NB4 (cell line): ENCODE data around the gene IQGAP1.

Experiments
- CTCF ChIP-seq: IDR thresholded peaks from one replicate; pipeline ENCODE4 v1.5.1; 2012; ENCODE audit warnings: low read depth, low read length
- MAX ChIP-seq: IDR thresholded peaks from 2 replicates; pipeline ENCODE4 v1.6.1; 2011; ENCODE audit warnings: low read depth, low read length
- POLR2A ChIP-seq: IDR thresholded peaks from 2 replicates; pipeline ENCODE4 v1.6.1; 2011; ENCODE audit warnings: mild to moderate bottlenecking; ENCODE audit not compliant: insufficient read length; ENCODE audit errors: extremely low read depth

- TF ChIP-seq CTCF (no peak), MAX (no peak), POLR2A (no peak)
Observed at GRCh38 chr15:90343302-90343790, 44.7 kb upstream of the IQGAP1 start.
